Glutamatergic neuron (in vitro differentiated cells): ENCODE results near the gene OR5H14. TPM values are rescaled to one million over a fixed set of nuclear protein-coding genes. Genes with fewer than 3 reads are reported as not detected.
"Not testable (repeated sequence)": the region's sequence is repeated elsewhere in the genome, so short reads cannot be mapped to it uniquely, and the experiment has no call there.

ENCODE experiments used
- DNase-seq: peaks from one replicate; pipeline ENCODE4 v3.0.0; 2022
- H3K27ac Mint-ChIP-seq: one replicate; pipeline ENCODE4 v1.8.0; 2020; ENCODE audit warnings: mild to moderate bottlenecking, mixed read lengths, inconsistent platforms; ENCODE audit not compliant: unreplicated experiment
- H3K27me3 Mint-ChIP-seq: one replicate; pipeline ENCODE4 v1.8.0; 2020; ENCODE audit warnings: mild to moderate bottlenecking, moderate library complexity, mixed read lengths, inconsistent platforms; ENCODE audit not compliant: unreplicated experiment
- H3K36me3 Mint-ChIP-seq: one replicate; pipeline ENCODE4 v1.8.0; 2020; ENCODE audit warnings: mild to moderate bottlenecking, mixed read lengths, inconsistent platforms; ENCODE audit not compliant: unreplicated experiment
- H3K4me1 Mint-ChIP-seq: one replicate; pipeline ENCODE4 v1.8.0; 2020; ENCODE audit warnings: mild to moderate bottlenecking, low read depth, mixed read lengths, inconsistent platforms; ENCODE audit not compliant: unreplicated experiment
- H3K4me3 Mint-ChIP-seq: one replicate; pipeline ENCODE4 v1.8.0; 2020; ENCODE audit warnings: mild to moderate bottlenecking, mixed read lengths, inconsistent platforms; ENCODE audit not compliant: unreplicated experiment
- H3K9me3 Mint-ChIP-seq: one replicate; pipeline ENCODE4 v1.8.0; 2020; ENCODE audit warnings: mild to moderate bottlenecking, moderate library complexity, mixed read lengths, inconsistent platforms; ENCODE audit not compliant: unreplicated experiment
- total RNA-seq: library from RNA; stranded (reverse); fragmentation: NEBNext Ultra II Directional; extraction: Animal tissue kit (Norgen Biotek cat#: 25700); gene quantifications from one replicate; pipeline ENCODE4 v1.2.1, GENCODE V29; 2021; ENCODE audit not compliant: unreplicated experiment
- TF ChIP-seq, protein P1 (sequence below): fragments of 200-600 bp; sonication (generic); IDR thresholded peaks from one replicate; pipeline ENCODE4 v1.5.0; 2021; ENCODE audit not compliant: partially characterized antibody, unreplicated experiment

Gene OR5H14
- total RNA-seq, 1 donor from 2014 or later = not detected

DNA sequence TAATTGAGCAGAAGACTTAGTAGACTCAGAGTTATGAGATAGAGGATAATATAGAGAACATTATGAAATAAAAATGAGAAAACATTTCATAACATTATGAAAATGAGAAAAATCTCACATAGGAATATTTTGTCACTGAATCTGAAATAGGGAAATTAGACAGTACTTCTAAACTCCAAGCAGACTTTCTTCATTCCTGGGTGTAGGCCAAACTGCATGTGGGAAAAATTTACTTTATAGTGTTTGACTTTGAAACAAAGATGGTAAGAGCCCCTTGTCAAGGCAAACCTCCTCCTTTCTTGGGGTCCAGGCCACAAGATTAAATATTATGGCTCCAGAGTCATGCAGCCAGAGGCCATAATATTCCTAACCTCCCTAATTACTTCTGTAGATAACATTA lies 6.7 kb upstream of the OR5H14 start:
- DNase-seq = no peak
- Mint-ChIP-seq H3K36me3 (no peaks in the 10 kb centered on the region), H3K27ac (no peak overlapping the region), H3K27me3 (no peaks in the 10 kb centered on the region), H3K9me3 (no peaks in the 10 kb centered on the region), H3K4me3 (no peak overlapping the region), H3K4me1 (no peaks in the 10 kb centered on the region)
- TF ChIP-seq, protein P1, sequence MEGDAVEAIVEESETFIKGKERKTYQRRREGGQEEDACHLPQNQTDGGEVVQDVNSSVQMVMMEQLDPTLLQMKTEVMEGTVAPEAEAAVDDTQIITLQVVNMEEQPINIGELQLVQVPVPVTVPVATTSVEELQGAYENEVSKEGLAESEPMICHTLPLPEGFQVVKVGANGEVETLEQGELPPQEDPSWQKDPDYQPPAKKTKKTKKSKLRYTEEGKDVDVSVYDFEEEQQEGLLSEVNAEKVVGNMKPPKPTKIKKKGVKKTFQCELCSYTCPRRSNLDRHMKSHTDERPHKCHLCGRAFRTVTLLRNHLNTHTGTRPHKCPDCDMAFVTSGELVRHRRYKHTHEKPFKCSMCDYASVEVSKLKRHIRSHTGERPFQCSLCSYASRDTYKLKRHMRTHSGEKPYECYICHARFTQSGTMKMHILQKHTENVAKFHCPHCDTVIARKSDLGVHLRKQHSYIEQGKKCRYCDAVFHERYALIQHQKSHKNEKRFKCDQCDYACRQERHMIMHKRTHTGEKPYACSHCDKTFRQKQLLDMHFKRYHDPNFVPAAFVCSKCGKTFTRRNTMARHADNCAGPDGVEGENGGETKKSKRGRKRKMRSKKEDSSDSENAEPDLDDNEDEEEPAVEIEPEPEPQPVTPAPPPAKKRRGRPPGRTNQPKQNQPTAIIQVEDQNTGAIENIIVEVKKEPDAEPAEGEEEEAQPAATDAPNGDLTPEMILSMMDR = no peak

- no peaks in the 10 kb centered on the region for H3K27me3 Mint-ChIP-seq
- H3K4me3 Mint-ChIP-seq = no peak overlapping the region
- no peaks in the 10 kb centered on the region for H3K36me3 Mint-ChIP-seq
- no peak overlapping the region for H3K27ac Mint-ChIP-seq
- H3K9me3 Mint-ChIP-seq = no peaks in the 10 kb centered on the region
- DNase-seq = no peak
- H3K4me1 Mint-ChIP-seq = no peaks in the 10 kb centered on the region
- TF ChIP-seq, protein P1 = no peak
Observed at GRCh38 chr3:98148751-98149150, 1.5 kb downstream of the OR5H14 start.

- not testable (repeated sequence) for DNase-seq, H3K27ac Mint-ChIP-seq, H3K36me3 Mint-ChIP-seq, H3K4me3 Mint-ChIP-seq, H3K27me3 Mint-ChIP-seq, H3K4me1 Mint-ChIP-seq, H3K9me3 Mint-ChIP-seq
Observed at GRCh38 chr3:98149456-98149855, 2.2 kb downstream of the OR5H14 start.

- Mint-ChIP-seq H3K9me3 (no peaks in the 10 kb centered on the region), H3K4me1 (no peaks in the 10 kb centered on the region), H3K27ac (no peak overlapping the region), H3K36me3 (no peaks in the 10 kb centered on the region), H3K27me3 (no peaks in the 10 kb centered on the region), H3K4me3 (no peak overlapping the region)
- TF ChIP-seq, protein P1 = no peak
- DNase-seq = no peak
Observed at GRCh38 chr3:98151241-98151640, 4.0 kb downstream of the OR5H14 start.

GRCh38 chr3:98166396-98166795 lies 19.1 kb downstream of the OR5H14 start, which contains the start of gene OR5H15:
OR5H15 (plus strand) TSS chr3:98166696; CDS start chr3:98168700, 2,004 bp downstream.
- Mint-ChIP-seq H3K9me3 (no peaks in the 10 kb centered on the region), H3K36me3 (no peaks in the 10 kb centered on the region), H3K4me3 (no peak within 1 kb of the TSS), H3K27me3 (no peaks in the 10 kb centered on the region), H3K27ac (no peak within 1 kb of the TSS), H3K4me1 (no peaks in the 10 kb centered on the region)
- DNase-seq = no peak
- TF ChIP-seq, protein P1 = no peak

- Mint-ChIP-seq H3K27ac (no peak overlapping the region), H3K27me3 (peaks cover 2% of the 10 kb centered on the region), H3K4me1 (no peaks in the 10 kb centered on the region), H3K4me3 (no peak overlapping the region), H3K36me3 (peaks cover 7% of the 10 kb centered on the region), H3K9me3 (no peaks in the 10 kb centered on the region)
- no peak for DNase-seq
- TF ChIP-seq, protein P1 = no peak
Observed at GRCh38 chr3:98171071-98171470, 23.8 kb downstream of the OR5H14 start.
